Ishikawa (cell line): ENCODE data around the gene JMJD8.

Source experiments
- RAD21 ChIP-seq: IDR thresholded peaks from 2 replicates; pipeline ENCODE4 v1.6.1; 2012; ENCODE audit warnings: low read depth
- TAF1 ChIP-seq: IDR thresholded peaks from 2 replicates; pipeline ENCODE4 v1.6.1; 2012; ENCODE audit warnings: low read depth, mild to moderate bottlenecking
- TCF12 ChIP-seq: IDR thresholded peaks from 2 replicates; pipeline ENCODE4 v1.6.1; 2012; ENCODE audit warnings: low read depth
- TF ChIP-seq, protein P1 (sequence below): IDR thresholded peaks from 2 replicates; pipeline ENCODE4 v1.6.1; 2012; ENCODE audit warnings: low read depth, mild to moderate bottlenecking

DNA sequence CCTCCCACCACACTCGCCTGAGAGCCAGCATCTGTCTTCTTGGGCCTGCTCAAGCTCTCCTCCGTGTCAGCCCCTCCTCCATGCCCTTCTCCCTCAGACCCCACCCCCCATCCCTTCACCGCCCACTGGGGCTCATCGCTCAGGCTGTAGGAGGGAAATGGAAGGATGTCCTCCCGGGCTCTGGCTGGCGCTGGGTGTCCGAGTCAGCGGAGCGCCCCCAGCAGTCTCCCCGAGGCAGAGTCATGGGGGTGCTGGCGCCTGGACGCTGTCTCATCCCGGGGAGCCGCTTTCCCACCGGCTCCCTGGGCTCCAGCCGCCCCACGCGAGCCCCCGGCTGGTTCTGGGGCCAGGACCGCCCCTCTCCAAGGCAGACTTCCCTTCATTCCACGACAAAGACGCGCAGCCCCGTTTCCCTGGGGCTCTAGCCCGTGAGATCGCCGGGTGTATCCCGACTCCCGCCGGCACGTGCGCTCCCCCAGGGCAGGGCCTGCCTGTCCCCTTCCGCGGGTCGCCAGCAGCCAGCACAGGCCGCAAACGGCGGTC, 36.4 kb upstream of the JMJD8 start:
- TF ChIP-seq TCF12 (no peak), RAD21 (no peak), TAF1 (no peak)
- TF ChIP-seq, protein P1, sequence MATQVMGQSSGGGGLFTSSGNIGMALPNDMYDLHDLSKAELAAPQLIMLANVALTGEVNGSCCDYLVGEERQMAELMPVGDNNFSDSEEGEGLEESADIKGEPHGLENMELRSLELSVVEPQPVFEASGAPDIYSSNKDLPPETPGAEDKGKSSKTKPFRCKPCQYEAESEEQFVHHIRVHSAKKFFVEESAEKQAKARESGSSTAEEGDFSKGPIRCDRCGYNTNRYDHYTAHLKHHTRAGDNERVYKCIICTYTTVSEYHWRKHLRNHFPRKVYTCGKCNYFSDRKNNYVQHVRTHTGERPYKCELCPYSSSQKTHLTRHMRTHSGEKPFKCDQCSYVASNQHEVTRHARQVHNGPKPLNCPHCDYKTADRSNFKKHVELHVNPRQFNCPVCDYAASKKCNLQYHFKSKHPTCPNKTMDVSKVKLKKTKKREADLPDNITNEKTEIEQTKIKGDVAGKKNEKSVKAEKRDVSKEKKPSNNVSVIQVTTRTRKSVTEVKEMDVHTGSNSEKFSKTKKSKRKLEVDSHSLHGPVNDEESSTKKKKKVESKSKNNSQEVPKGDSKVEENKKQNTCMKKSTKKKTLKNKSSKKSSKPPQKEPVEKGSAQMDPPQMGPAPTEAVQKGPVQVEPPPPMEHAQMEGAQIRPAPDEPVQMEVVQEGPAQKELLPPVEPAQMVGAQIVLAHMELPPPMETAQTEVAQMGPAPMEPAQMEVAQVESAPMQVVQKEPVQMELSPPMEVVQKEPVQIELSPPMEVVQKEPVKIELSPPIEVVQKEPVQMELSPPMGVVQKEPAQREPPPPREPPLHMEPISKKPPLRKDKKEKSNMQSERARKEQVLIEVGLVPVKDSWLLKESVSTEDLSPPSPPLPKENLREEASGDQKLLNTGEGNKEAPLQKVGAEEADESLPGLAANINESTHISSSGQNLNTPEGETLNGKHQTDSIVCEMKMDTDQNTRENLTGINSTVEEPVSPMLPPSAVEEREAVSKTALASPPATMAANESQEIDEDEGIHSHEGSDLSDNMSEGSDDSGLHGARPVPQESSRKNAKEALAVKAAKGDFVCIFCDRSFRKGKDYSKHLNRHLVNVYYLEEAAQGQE, result no peak
